HL-60/S4 (cell line): Measurements from ENCODE around the gene MLF1.

Experiments used
- in situ Hi-C: fragments of 300-500 bp; cut with MboI; formaldehyde crosslinking; loops from 2 replicates; pipeline ENCODE4 v1.14.3; 2022; ENCODE audit warnings: low sequenced_read_pairs

Gene MLF1

DNA sequence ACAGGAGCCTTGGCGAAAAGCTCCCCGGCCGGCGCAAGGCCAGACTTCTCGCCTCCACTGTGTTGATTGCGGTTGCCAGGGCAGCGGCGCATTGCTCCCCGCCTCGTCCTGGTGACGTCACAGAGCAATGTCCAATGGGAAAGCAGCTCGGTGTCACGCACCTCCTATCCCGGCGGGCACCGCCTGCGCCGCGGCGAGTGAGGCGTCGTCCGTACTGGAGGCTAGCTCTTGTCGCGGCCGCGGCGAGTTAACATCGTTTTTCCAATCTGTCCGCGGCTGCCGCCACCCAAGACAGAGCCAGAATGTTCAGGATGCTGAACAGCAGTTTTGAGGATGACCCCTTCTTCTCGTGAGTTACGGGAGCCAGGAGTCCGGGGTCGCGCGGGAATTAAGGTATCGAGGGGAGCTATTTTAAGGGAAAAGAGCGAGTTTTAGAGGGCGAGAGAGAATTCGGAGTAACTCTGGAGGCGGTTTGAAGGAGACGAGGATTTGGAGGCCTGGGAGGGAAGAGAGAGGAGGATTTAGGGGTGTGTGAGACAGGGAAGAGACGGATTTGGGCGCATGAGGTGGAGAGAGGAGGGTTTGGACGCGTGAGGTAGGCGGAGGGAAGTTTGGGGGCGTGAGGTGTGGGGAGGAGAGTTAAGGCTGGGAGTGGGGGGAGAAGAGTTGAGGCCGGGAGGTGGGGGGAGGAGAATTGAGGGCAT is at the start of gene MLF1:
TSS of gene MLF1 (plus strand) at position 196 of the 704 bp plus-strand sequence. CDS start at position 303, 107 bp downstream.
- in situ Hi-C loops = no loop called here

DNA sequence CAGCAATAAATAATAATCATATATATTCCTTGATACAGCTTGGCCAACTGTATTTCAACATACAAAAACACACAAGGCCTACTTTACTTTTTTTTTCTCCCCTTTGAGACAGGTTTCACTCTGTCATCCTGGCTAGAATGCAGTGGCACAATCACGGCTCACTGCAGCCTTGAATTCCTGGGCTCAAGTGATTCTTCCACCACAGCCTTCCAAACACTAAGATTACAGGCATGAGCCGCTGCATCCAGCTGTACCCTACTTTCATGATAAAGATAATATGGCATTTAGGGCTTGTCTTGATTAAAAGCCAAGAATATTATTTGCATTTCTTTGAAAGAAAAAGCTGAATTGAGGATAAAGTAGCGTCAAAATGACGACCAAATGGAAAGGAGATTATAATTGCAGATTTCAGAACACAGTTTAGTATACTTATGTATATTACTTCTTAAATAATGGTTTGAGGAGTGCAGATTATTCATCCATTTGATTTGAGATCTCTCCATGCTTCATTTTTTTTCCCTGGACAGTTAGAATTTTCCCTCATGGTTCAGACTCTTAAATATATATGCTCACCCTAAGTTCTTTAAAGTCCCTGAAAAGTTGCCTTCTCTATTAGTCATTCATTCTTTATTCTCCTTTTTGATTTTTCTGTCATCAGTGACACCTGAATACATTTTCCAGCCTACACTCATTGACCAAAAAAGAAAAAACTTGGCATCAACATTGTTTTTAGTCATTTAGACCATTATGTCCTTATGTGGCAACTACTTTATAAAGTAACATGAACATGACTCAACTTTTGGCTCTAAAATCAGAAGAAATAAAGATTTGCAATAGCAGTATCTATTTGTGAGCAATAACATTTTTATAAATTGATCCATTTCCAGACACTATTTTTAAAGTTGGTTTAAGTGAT is 48.5 kb upstream of the MLF1 start:
- in situ Hi-C loops = no loop called here

GRCh38 chr3:158528076-158528674 is 42.8 kb upstream of the MLF1 start:
- in situ Hi-C loops = loop anchor here (25.0 kb wide), 1 partner anchor 259 kb away; no protein-coding TSS in a partner anchor

- in situ Hi-C loops = loop anchor here (25.0 kb wide), 1 partner anchor 256 kb away; no protein-coding TSS in a partner anchor
These were observed 39.7 kb upstream of the MLF1 start for GRCh38 chr3:158531334-158531733.

- in situ Hi-C loops = loop anchor here (25.0 kb wide), 1 partner anchor 255 kb away; no protein-coding TSS in a partner anchor
These were observed 38.8 kb upstream of the MLF1 start for GRCh38 chr3:158532099-158532734.

DNA sequence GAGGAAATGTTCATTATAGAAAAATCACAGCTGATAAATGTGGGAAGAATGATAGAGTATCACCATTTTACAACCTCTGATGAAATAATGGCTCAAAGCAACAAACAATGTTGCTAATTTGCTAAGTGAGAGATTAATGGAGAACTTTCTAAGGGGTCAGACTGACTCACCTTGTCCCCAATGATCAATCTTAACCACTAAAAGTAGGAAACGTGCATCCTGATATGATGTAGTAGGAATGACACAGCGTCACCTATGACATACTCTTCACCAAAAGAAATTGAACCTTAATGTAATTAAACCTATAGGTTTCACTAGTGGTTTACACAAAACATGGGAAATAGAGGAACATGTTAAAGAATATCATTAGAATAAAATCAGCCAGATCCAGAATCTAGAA is 35.1 kb upstream of the MLF1 start:
- in situ Hi-C loops = loop anchor here (25.0 kb wide), 1 partner anchor 251 kb away; no protein-coding TSS in a partner anchor

GRCh38 chr3:158539414-158540014 is 31.5 kb upstream of the MLF1 start:
- in situ Hi-C loops = loop anchor here (25.0 kb wide), 1 partner anchor 248 kb away; no protein-coding TSS in a partner anchor

DNA sequence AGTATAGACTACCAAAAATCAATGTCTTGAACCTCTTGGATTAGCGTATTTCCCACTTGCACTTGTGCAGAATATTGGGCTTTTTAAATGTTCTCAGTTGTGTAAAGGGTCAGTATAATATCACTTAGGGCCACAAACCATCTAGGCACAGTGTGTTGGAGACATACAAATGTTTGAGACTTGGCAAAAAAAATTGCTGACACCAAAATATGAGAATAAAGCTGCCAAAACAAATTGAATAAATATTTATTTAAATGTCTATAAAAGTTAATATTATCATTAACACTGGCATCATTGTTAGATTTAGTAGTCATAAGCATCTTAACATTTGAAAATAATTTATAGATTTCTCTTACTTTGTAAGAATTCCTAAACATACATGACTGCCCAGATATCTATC is 30.9 kb upstream of the MLF1 start:
- in situ Hi-C loops = loop anchor here (25.0 kb wide), 1 partner anchor 247 kb away; no protein-coding TSS in a partner anchor

DNA sequence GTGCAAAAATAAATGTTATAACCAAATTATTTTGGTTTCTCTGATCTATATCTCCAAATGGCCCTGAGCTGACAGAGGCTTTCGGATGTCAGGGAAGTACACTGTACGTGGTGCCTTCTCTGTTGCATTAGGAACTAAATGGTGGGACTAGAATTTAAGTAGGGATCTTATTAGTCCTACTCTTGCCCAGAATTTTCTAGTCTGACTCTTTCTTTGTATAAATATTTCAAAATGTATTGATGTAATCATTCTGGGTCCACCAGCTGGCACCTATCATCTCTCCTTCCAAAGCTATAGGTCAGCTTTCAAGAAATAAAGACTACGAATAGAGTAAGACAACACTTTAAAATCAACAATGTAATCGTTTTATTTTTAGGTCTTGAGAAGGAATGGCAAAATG is 22.3 kb upstream of the MLF1 start:
- in situ Hi-C loops = loop anchor here (25.0 kb wide), 1 partner anchor 239 kb away; no protein-coding TSS in a partner anchor

DNA sequence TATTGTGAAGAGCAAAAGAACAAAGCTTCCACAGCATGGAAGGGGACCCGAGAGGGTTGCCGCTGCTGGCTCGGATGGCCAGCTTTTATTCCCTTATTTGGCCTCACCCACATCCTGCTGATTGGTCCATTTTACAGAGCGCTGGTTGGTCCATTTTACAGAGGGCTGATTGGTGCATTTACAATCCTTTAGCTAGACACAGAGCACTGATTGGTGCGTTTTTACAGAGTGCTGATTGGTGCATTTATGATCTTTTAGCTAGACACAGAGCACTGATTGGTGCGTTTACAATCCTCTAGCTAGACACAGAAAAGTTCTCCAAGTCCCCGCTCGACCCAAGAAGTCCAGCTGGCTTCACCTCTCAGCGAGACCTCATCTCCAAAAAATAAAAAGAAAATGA is 21.1 kb upstream of the MLF1 start:
- in situ Hi-C loops = loop anchor here (25.0 kb wide), 1 partner anchor 237 kb away; no protein-coding TSS in a partner anchor

- in situ Hi-C loops = no loop called here
These were observed 18.9 kb upstream of the MLF1 start for GRCh38 chr3:158552124-158552523.

- in situ Hi-C loops = no loop called here
These were observed 11.5 kb upstream of the MLF1 start for GRCh38 chr3:158559504-158559903.

- in situ Hi-C loops = no loop called here
These were observed 10.0 kb upstream of the MLF1 start for GRCh38 chr3:158560979-158561378.

GRCh38 chr3:158562674-158563073 is 8.3 kb upstream of the MLF1 start:
- in situ Hi-C loops = no loop called here

GRCh38 chr3:158563076-158563475 is 7.9 kb upstream of the MLF1 start:
- in situ Hi-C loops = no loop called here

DNA sequence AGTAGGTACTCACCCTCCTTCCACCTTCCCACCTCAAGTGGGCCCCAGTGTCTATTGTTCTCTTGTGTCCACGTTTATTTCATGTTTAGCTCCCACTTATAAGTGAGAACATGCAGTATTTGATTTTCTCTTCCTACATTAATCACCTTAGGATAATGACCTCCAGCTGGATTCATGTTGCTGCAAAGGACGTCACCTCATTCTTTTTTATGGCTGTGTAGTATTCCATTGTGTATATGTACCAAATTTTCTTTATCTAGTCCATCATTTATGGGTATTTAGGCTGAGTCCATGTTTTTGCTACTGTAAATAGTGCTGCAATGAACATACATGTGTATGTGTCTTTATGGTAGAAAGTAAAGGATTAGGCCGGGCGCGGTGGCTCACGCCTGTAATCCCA is 5.9 kb upstream of the MLF1 start:
- in situ Hi-C loops = no loop called here

GRCh38 chr3:158568784-158569183 is 2.2 kb upstream of the MLF1 start:
- in situ Hi-C loops = no loop called here

DNA sequence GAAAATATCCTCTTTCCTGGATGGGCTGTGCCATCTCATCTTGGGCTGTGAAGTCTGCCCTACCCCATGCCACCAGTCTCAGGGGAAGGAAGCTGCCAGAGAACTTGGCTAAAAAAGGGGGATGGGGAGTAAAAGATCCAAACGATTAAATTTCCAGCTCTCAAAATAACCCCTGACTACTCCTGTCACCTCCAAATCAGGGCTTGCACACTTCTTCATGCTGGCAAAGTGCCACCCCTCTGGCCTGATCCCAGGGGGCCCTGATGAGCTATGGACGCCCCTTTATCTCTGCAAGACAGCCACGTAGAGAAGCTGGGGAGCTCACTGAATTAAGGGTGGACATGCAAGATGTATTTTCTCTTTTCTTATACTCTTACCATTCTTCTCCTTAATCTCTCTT is 1.2 kb upstream of the MLF1 start:
- in situ Hi-C loops = no loop called here

DNA sequence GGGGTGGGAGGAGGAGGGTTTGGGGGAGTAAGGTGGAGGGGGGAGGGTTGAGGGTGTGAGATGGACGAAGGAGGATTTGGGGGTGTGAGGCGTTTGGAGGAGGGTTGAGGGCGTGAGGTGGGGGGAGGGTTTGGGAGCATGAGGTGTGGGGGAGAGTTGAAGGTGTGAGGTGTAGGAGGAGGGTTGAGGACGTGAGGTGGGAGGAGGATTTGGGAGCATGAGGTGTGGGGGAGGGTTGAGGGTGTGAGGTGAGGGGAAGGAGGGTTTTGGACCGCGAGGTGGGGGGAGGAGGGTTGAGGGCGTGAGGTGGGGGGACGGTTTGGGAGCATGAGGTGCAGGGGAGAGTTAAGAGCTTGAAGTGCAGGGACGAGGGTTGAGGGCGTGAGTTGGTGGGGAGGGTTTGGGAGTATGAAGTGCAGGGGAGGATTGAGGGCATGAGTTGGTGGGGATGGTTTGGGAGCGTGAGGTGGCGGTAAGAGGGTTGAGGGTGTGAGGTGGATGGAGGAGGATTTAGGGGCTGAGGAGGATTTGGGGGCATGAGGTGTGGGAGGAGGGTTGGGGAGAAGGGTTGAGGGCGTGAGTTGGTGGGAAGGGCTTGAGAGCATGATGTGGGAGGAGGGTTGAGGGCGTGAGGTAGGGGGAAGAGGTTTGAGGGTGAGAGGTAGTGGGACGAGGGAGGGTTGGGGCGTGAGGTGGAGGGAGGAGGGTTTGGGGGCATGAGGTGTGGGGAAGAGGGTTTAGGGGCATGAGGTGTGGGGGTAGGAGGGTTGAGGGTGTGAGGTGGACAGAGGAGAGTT is 1.2 kb downstream of the MLF1 start:
- in situ Hi-C loops = no loop called here

GRCh38 chr3:158572766-158573060 is 1.7 kb downstream of the MLF1 start:
- in situ Hi-C loops = no loop called here
